NCI-H2081 treated with DMSO at 0.1 percent for 48 hours (cell line): ENCODE data around the gene OR51B2.

Experiments used
- DNase-seq: peaks from one replicate; lab custom pipeline; 2025; lab: John Stamatoyannopoulos, UW

Gene OR51B2

DNA sequence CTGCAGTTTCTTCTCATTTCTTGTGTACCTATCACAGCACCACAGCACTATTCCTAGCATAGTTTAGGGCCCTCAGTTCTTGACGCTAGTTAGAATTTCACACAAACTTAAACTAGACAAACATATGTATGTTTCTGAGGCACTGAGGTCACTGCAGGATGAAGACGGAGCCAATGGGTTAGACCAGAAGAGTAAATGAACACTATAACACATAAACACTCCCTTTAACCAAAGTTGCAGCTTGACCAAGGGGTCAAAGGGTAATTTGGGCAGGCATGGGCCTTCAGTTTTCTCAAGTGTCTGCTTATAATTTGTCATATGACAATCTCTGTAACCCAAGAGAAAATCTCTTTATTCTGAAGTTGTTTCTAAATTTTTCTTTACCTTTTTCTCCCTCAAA lies 41.5 kb downstream of the OR51B2 start:
- DNase-seq: no peak

DNA sequence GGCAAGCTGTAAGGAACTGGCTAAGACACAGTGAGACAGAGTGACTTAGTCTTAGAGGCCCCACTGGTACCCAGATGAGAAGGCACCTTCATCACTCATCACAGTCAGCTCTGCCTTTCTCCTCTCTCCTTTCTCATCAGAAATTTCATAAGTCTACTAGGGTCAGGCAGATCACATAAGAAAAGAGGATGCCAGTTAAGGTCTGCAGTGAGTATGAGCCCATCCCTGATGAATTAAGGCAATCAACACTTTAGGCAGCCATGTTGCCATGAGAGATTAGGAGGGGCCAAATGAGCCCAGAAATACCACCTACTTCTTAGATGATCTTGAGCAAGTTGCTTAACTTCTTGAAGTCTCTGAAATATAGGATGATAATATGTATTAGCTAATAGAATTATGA lies 42.5 kb downstream of the OR51B2 start:
- no peak for DNase-seq

DNA sequence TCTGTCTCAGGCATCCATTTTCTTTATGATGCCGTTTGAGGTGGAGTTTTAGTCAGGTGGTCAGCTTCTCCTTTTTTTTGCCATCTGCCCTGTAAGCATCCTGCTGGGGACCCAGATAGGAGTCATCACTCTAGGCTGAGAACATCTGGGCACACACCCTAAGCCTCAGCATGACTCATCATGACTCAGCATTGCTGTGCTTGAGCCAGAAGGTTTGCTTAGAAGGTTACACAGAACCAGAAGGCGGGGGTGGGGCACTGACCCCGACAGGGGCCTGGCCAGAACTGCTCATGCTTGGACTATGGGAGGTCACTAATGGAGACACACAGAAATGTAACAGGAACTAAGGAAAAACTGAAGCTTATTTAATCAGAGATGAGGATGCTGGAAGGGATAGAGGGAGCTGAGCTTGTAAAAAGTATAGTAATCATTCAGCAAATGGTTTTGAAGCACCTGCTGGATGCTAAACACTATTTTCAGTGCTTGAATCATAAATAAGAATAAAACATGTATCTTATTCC lies 43.5 kb downstream of the OR51B2 start:
- DNase-seq: no peak

DNA sequence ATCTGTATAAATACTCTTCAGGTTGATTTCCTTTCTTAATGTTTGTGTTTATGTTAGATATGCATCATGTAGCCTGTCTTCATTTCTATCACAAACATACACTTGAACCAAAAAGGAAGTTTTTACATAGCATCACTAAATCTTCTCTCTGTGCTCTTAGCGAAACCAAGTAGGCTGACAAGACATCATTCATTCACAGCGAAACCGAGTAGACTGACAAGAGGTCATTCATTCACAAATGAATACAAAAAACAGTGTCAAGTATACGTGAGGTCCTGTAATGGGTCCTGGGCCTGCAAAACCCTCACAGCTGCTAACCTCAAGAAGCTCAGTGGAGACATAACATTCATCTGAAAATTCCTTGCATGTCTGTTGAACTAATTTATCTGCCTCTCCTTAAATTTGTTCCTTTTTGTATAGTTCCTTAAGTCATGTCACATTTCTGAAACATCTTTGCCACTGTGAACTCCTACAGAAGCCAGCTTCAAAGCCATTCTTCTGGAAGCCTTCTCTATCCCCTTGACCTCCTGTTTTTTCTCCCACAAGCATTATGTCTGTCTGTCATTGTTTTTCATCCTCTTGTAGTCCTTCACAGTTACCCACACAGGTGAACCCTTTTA lies 44.5 kb downstream of the OR51B2 start:
- DNase-seq: no peak

DNA sequence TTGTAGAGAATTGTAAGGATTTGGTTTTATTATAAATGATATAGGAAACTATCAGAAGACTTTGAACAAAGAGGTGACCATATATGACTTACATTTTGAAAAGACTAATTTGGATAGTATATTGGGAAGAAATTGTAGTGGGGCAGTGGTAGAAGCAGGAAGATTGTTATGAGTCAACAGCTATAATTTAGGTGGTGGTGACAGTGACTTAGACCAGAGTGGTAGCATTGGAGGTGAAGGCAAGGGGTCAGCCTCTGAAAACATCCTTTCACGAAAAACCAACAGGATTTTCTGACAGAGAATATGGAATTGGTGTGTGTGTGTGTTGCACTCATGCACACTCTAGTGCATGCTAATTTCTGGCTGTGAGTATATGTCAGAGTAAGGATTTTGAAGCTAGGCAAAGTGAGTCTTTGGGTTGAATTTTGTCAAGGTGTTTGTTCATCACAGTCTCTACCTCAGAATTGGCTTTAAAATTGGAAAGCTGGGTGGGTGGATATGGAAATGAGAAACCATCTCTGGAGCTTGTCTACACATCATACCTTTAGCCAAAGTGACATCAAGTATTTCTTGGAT lies 46.2 kb downstream of the OR51B2 start:
- DNase-seq: no peak

DNA sequence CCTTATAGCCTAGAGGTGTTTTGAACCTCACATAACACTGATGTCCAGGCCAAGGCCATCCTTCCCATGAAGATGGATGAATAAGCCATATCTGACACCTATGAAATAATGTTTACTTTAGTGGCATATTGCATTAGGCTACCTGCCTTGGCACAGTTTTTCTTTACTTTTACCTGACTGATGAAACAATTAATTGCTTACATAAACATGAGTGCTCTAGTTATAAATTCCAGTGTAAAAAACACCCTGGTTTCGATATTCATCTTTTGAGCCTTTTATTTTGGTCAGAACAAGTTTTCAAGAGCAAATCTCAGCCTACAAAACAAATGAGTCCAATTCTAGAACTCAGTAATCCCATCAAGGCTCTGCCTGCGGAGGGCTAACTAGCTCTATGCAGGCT lies 47.4 kb downstream of the OR51B2 start:
- no peak for DNase-seq

DNA sequence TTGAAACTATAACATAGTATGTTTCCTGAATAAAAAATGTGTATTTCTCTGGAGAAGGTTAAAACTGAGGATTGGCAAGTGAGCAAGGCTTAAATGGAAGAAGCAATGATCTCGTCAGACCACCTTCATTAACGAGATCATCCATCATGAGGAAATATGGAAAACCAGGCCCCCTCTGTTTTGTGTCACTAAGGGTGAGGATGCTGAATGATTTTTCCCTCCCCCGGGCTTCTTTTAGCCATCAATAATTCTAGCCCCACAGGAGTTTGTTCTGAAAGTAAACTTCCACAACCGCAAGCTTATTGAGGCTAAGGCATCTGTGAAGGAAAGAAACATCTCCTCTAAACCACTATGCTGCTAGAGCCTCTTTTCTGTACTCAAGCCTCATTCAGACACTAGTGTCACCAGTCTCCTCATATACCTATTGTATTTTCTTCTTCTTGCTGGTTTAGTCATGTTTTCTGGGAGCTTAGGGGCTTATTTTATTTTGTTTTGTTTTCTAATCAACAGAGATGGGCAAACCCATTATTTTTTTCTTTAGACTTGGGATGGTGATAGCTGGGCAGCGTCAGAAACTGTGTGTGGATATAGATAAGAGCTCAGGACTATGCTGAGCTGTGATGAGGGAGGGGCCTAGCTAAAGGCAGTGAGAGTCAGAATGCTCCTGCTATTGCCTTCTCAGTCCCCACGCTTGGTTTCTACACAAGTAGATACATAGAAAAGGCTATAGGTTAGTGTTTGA lies 48.6 kb downstream of the OR51B2 start:
- DNase-seq: no peak

DNA sequence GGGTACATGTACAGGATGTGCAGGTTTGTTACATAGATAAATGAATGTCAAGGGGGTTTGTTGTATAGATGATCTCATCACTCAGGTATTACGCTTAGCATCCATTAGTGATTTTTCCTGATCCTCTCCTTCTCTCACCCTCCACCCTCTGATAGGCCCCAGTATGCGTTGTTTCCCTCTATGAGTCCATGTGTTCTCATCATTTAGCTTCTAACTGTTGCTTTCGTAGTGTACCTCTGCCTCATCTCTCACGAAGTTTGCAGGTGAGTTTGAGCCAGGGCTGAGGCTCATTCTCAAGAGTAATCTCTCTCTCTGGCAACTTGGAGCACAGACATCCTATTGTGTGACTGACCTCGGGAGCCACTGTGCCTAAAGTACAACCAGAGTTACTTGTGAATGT lies 49.7 kb downstream of the OR51B2 start:
- no peak for DNase-seq
